GM19023 (cell line): ENCODE results near the gene SECTM1.
"Not testable (repeated sequence)": the region's sequence is repeated elsewhere in the genome, so short reads cannot be mapped to it uniquely, and the experiment has no call there.

Experiments
- ATAC-seq: cut with Tn5 transposase; IDR thresholded peaks from one replicate; pipeline ENCODE4 v1.9.1; 2021; ENCODE audit warnings: mild to moderate bottlenecking, moderate library complexity; ENCODE audit not compliant: unreplicated experiment

Gene SECTM1

DNA sequence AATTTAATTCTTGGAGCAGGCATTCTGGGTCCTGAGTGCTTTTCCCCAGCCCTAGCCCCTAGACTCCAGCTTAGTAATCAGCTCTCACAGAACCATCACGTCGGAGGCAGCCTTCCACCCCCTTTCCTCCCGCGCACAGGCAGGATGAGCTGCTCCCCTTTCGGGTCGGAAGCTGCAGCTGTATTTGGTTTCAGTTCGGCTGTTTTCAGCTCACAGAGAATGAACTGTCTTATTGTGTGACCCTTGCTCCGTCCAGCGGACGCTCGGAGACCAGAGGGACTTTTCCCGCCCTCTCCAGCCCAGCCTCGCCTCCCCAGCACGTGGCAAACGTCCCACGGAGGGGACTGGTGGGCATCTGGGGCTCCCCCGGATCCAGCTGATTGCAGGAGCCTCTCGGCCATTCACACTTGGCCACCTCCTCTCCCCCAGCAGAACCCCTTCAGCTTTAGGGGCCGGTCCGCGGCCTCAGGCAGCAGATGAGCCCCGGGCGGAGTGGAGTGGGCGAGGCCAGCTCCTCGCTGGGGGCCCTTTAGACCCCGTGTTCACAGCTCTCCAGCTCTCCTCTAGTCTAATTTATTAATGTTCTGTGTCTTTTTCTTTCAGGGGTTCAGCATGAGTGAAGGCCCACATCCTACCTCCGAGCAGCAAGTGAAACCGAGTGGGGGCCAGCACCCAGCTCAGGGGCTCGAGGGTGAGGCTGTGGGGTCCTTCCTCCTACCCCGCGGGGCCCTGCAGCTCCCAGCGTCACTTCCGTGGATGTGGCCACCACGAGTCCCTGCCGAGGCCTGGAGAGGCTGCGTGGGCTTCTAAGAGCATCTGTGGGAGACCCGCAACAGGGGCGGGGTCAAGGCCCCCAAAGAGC, 37.1 kb upstream of the SECTM1 start:
- ATAC-seq = no peak

DNA sequence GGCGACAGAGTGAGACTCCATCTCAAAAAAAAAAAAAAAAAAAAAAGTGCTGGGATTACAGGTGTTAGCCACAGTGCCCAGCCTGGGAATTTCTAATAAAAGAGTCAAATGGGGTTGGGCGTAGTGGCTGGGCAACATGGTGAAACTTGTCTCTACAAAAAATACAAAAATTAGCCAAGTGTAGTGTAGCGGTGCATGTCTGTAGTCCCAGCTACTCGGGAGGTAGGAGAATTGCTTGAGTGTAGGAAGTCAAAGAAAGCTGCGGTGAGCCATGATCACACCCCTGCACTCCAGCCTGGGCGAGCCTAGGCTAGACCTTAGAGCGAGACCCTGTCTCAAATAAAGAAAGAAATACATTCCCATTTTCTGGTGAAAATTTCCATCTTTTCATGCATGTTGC, 35.6 kb upstream of the SECTM1 start:
- no peak for ATAC-seq

DNA sequence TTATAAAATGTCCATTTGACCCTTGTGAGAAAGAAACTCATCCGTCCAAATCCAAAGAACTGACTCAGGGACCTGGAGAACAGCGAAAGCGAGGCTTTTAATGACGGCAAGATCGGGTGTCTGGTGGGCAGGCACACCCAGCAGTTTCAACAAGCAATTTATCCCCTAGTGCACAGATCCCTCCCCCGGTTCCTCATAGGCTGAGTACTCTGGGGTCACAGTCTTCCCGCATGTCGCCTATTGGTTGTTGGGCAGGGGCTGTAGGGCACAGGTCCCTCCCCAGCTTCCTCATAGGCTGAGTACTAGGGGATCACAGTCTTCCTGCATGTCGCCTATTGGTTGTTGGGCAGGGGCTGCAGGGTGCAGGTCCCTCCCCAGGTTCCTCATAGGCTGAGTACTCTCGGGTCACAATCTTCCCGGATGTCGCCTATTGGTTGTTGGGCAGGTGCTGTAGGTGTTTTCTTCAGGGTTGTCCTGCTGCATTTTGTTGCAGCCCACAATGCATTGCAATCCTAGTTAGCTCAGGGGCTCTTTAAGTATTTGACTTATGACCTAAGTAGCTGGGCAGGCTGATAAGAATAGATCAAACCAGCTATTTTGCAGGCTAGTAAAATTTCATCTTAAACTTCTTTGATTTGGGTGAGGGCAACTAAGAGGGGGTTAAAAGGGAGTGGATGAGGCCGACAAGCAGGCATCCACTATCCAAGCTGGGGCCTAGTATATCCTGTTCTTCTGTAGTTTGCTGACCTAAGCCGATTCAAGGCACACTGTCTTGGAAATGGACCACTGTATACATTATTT, 34.4 kb upstream of the SECTM1 start:
- ATAC-seq = no peak

DNA sequence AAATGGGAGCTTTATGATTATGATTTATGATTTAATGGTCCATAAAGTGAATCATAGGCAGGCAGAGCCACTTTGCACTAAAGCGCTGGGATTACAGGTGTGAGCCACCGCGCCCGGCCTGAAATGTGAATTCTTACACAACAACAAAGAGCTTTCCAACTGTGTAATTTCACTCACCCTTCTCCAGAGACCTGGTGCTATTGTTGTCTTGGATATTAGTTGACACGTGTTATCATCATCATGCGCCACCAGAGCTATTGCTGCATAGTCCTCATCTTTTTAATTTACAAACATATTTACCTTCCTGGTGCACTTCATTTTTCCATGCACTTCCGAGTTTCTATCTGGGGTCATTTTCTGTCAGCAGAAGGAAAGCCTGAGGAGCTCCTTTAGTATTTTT, 33.2 kb upstream of the SECTM1 start:
- no peak for ATAC-seq

DNA sequence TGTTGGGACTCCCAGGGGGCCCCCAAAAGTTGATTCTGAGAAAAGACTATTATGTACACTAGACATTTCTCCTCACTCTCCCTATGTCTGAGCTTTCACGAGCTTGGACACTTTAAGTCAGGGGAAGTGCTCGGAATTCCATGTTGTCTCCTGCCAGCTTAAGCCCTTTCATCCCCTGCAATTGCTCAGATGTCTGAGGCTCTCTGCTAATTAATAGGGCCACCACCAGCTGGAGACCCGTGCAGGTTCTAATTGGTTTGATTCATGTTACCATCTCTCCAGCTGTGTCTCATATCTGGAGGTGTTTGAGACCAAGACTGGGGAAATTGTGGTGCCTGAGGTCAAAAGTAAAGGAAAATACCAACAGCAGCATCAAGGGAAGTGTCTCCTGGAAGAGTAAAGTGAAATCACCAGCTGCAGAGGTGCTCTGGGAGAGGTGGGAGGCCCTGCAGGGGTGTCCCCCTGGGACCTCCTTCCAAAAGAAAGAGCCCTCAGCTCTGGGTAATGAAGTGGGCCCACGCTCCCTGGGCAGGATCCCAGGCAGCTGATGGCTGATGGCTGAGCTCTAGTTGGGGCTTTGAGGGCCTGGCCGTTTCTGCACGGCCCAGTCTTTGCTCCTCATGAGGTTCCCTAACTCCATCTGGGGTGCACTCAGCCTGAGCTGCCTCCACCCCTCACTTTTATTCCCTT, 32.2 kb upstream of the SECTM1 start:
- ATAC-seq = no peak

DNA sequence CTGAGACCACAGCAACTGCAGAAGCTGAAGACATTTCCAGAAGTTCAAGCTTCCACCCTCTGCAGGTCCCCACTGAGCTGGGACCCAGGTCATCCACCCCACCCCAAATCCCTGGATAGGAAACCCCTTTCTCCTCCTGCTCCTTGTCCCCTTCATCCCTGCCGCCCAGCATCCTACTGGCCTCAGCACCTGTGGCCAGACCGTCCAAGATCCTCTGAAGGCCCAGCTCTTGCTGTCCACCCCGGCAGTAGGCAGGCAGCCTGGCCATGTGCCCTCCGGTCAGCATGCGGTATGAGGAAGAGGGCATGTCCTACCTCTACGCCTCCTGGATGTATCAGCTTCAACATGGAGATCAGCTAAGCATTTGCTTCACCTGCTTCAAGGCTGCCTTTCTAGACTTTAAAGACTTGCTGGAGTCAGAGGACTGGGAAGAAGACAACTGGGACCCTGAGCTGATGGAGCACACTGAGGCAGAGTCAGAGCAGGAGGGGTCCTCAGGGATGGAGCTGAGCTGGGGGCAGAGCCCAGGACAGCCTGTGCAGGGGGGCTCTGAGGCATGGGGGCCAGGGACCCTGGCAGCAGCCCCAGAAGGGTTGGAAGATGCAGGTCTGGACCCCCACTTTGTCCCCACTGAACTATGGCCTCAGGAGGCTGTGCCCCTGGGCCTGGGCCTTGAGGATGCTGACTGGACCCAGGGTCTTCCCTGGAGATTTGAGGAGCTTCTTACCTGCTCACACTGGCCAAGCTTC, 28.5 kb upstream of the SECTM1 start:
- ATAC-seq = no peak

DNA sequence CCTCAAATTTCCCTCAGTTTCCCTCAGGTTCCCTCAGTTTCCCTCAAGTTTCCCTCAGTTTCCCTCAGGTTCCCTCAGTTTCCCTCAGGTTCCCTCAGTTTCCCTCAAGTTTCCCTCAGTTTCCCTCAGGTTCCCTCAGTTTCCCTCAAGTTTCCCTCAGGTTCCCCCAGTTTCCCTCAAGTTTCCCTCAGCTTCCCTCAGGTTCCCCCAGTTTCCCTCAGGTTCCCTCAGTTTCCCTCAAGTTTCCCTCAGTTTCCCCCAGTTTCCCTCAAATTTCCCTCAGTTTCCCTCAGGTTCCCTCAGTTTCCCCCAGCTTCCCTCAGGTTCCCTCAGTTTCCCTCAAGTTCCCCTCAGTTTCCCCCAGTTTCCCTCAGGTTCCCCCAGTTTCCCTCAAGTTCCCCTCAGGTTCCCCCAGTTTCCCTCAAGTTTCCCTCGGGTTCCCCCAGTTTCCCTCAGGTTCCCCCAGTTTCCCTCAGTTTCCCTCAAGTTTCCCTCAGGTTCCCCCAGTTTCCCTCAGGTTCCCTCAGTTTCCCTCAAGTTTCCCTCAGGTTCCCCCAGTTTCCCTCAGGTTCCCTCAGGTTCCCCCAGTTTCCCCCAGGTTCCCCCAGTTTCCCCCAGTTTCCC, 26.0 kb upstream of the SECTM1 start:
- not testable (repeated sequence) for ATAC-seq

DNA sequence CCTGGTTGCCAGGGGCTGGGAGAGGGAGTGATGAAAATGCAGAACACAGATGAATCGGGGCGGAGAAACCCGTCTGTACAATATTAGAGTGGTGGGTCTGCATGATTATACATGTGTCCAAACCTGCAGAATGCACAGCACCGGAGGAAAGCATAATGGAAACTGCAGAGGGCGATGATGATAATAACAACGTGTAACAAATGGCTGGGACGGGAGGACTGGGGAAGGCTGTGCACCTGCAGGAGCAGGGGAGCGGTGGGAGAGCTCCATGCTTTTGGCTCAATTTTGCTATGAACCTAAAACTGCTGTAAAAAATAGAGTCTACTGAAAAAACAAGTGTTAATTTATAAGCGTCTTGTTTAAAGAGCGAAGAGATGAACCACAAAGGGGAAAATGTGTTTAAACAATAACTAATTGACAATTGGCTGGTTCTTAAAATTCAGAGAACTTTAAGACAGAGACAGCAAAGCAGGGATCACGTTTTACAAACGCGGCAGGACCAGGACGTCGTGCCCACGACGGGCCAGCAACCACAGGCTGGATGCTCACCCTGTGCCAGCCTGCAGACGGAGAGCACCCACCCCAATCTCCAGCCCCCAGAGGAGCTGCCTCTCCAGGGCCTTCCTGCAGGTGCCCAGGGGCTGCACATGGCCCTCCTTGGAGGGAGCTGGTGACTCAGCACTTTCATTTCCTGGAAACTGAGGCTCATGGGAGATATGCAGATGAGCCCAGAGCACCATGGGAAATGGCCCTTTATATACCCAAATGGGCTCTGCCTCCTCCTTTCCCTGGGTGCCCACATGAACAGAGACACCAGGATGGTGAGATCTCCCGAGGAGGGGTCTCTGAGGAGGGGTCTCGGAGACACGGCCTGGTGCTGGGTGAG, 25.1 kb upstream of the SECTM1 start, which contains the start of gene TEX19:
Gene TEX19 (plus strand): TSS at position 783 of the 886 bp plus-strand sequence. CDS start 2,904 bp downstream, outside the sequence.
- ATAC-seq = no peak

DNA sequence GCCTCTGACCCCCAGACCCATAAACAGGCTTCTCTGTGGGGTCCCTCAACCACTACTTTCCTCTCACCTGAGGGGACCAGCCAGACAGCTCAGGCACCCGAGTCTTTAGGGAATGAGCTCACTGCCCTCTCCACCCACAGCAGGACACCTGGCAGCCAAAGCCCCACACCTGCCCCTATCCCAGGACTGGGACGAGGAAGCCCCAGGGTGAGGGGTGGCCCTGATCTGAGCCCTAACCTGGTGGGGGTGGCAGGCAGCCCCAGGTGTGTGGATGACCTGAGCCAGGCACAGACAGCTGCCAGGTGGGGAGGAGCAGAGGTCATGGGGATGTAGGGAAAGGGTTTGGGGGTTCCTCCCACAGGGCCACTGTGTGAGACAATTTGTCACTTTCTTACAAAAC, 23.8 kb upstream of the SECTM1 start:
- ATAC-seq = no peak

DNA sequence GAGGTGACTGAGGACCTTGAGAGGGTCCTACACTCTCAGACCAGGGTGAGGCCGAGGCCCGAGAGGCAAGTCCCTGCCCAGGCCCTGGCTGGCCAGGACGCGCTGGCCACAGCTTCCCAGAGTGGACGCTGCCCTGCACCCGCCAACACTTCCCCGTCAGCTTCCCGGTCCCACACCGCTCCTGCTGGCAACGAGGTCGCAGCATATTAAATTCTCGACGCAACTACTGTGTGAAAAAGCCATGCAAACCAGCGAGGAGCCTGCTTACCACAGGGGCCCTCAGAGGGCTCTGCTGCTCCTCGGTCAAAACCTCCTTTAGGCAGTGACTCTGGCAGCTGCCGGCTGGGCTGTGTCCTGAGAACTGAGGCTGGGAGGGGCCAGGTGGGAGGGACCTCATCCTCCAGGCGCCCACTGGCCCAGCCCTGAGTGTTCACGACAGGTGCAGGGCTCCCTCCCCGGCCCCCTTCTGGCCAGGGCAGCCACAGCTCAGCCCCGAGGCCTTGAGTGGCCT, 23.3 kb upstream of the SECTM1 start:
- ATAC-seq = no peak

DNA sequence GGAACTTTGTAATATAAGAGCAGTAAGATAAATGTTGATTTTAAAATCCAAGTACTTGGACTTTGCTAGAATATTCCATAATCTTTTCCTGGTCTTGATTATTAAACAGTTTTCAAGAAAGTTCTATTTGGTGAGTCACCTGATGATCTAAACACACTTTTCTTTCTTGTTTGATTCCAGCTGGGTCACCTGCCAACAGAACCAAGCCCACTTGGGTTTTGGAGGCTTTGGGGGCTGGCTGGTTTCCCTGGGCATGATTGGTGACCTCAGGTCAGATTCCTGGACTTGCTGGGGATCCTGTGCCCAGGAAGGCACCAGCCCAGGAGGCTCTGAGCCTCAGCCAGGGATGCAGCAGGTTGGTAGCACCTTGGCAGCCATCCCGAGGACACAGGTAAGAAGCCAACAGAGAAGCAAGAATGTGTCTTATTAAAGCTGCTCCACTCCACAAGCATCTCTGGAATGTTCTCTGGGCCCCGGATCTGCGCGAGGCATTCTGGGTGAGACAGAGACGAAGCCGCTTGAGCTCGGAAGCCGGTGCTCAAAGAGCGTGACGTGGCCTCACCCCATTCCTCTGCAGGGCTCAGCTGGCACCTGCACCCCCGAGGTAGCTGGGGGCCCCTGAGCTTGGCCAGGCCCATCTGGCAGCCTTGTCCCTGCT, 22.3 kb upstream of the SECTM1 start:
- ATAC-seq = no peak

DNA sequence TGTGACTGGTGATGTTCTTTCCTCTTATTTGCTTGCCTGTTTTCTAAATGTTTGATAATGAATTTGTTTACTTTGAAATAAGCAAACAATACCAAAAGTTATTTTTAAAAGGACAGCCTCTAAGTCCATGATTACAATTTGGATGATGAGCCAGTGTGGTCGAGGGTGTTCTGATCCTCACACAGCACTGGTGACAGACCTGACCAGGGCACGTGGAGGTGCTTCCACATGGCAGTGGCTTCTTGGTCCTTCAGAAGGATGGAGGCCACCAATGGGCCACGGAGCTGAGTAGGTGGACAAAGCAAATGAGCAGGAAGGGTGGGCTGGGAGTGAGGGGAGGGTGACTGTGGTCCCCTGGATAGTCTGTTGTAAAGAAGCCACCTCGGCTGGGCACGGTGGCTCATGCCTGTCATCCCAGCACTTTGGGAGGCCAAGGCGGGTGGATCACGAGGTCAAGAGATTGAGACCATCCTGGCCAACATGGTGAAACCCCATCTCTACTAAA, 21.3 kb upstream of the SECTM1 start:
- ATAC-seq = no peak

DNA sequence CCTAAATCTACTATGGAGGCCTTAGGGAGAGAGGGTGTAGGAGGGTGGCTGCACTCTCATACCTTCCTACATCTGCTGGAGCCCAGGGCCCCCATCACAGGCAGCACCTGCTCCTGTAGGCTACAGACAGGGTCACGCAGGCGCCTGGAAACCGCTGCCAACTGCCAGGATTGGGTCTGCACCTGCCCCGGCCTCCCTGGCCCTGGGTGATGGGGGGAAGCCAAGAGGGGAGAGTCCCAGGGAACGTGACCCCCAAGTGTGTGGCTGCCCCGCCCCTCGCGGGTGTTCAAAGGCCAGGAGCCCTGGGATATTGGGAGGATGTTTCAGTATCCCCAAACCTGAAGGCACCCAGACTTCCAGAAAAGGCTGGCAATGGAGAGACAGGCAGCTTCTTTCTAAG, 19.9 kb upstream of the SECTM1 start:
- ATAC-seq = no peak

DNA sequence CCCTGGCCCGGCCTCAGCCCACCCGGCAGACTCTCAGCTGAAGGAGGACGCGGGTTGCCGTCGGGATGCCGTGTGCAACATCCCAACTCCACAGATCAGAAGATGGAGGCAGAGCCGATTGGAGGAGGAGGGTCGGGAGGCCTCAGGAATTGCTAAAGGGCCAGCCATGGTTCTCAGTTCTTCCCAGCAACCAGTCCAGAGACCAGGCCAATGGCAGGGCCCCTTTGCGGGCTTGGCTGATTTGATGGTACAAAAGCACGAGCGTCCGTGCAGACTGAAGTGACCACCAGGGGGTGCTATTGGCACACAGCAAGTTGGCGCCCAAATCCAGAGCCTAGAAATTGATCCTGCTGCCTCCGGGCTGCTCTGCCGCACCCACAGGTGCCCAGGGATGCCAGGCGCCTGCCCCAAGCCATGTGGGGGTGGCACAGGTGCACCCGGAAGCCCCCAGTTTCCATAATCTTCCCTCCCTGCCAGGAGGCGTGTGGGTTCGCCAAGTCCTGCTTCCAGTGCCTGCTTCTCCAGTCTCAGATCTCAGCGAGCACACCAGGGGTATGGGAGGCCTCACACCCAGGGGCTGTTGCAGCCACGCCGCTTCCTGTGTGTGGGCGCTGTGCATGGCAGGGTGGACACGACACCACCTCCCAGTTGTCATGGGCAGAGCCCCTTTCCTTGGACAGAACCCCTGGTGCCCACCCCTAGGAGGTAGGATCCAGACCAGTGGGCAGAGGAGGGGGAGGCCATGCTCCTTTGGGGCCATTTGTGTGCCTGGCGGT, 18.3 kb upstream of the SECTM1 start:
- no peak for ATAC-seq

DNA sequence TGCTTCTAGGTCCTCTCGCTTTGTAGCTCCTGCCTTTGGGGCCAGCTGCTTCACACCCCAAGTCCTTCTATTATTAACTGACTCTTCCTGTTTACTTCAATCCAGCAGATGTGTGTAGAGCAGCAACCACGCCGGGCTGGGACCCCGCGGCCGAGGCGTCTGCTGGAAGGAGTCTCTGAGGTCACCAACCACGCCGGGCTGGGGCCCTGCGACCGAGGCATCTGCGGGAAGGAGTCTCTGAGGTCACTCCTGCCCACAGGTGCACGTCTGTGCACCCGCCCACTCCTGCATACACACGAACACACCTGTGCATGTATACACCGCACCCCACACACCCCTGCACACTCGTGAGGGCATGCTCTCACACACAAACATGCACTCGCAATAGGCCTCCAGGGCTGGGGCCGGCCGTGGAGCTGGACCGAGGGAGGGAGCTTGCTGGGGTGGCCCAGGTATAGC, 17.7 kb upstream of the SECTM1 start:
- ATAC-seq = no peak

DNA sequence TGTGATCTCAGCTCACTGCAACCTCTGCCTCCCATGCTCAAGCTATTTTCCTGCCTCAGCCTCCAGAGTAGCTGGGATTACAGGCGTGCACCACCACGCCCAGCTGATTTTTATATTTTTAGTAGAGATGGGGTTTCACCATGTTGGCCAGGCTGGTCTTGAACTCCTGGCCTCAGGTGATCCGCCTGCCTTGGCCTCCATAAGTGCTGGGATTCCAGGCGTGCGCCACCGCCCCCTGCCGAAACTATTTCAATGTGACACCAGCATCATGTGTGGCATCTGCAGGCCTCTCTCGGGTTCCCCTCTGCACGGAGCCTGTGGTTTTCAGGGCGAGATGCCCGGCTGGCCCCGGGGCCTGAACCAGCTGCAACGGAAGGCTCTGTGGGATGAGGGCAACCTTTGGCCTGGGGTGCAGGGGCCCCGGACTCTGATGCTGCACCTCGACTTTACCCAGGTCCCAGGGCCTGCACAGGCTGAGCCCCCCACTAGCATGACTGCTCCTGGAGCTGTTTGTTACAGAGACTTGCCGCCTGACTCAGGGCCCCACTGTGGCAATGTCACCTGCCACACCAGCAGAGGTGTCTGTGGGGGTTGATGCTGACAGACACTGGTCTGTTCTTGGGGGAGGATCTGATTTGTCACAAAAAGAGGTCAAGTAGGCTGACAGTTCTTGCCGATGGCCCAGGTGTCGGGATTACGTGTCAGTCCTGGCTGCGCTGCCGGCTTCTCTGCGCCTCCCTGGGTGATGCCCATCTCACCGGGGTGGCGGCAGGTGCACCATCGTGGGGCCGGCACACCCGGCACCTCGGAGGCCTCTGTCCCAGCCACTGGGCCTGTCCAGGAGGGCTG, 16.8 kb upstream of the SECTM1 start:
- ATAC-seq = no peak

DNA sequence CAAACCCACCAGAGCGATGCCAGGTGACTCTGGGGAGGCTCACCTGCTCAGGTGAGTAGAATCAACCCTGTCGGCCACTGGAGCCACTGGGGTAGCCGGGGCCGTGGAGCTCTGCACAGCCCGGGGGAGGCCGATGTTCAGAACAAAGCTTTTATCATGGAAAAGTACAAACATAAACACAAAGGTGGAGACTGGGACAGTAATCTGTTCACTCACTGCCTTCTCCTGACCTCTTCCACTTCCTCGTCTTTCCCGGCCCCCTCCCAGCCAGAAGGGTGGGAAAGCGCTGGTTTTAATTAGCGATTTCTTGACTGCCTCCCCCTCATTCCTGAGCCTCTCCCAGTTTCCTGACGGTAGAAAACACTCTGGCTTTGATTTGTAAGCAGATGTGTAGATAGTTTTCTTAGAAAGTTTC, 15.7 kb upstream of the SECTM1 start:
- ATAC-seq = no peak
